GM18502 (cell line): Measurements from ENCODE around the gene SLC16A12.

ENCODE experiments used
- ATAC-seq: cut with Tn5 transposase; IDR thresholded peaks from one replicate; pipeline ENCODE4 v1.9.1; 2021; ENCODE audit warnings: mild to moderate bottlenecking; ENCODE audit not compliant: unreplicated experiment, poor library complexity

SLC16A12 gene

DNA sequence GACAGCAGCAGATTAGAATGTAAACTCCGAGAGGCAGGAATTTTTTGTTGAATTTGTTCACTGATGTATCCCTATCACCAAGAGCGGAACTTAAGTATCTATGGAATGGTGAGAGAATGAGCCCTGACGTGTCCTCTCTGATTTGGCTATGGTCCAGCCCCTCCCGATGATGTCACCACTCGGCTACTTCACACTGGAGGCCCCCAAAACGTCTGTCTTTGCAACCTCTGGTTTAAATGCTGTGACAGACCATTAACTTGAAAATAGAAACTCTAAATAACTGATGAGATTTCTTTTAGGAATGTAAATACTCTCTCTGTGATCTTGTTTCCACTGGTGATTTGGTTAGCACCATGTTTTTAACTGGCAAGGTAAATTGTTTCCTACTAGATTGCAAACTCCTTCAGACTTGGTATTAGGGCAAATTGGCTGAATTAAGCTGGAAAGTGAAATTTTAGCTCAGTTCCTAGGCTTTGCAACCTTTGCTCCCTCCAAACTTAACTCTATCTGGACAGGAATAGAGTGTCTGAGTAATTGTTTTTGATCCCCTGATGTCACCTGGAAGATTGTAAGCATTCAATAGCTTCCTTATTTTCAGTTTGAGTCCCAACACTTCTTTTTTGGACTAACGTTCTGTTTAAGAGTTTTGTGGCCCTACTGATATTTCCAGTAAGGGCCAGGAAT, 19.1 kb downstream of the SLC16A12 start:
- ATAC-seq = no peak

DNA sequence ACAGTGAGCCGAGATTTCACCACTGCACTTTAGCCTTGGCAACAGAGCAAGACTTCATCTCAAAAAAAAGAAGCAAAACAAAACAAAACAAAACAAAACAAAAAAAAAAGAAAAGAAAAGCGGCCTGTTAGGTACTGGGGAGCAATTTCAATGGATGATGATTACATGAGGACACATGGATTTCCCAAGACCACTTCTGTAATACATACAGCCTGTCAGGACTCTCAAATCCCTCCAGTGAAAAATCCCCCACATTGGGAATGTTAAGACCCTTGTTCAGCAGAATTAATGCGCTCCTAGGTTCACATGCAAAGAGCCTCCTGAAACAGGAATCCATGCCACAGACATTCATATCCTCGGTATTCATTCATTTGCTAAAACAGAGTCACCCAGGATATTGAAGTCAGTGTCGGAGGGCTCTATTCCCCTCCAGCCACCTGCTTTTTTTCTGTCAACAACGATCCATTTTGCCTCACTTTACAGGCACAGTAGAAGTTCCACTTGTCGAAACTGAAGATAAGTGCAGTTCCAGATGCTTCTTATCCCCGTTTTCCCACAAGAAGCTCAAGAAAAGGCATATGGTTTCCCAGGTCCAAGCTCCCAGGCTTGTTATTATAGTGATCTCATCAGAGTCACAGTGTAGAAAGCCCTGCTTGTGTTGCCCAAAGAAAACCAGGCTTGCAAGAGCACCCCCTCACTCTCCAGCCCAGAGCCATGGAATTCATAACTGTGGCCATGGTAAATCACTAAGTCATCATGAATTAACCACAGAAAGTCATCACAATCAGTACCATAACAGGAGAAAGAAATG, 20.2 kb downstream of the SLC16A12 start:
- ATAC-seq = no peak

DNA sequence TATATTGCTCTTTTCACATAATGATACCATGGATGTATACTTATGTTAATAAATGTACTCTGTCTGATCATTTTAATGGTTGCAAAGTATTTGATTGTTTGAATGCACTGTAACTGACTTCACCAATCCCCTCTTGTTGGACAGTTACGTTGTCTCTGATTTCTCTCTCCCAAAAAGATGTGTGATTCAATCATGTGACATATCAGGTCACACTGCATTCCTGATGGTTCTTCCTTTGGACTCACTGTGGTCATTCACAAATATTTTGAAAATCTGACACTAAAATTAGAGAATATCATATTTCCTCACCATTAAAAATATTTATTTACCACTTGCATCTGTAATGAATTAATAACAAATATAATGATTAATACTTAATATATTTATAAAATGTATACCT, 22.2 kb downstream of the SLC16A12 start:
- ATAC-seq = no peak

DNA sequence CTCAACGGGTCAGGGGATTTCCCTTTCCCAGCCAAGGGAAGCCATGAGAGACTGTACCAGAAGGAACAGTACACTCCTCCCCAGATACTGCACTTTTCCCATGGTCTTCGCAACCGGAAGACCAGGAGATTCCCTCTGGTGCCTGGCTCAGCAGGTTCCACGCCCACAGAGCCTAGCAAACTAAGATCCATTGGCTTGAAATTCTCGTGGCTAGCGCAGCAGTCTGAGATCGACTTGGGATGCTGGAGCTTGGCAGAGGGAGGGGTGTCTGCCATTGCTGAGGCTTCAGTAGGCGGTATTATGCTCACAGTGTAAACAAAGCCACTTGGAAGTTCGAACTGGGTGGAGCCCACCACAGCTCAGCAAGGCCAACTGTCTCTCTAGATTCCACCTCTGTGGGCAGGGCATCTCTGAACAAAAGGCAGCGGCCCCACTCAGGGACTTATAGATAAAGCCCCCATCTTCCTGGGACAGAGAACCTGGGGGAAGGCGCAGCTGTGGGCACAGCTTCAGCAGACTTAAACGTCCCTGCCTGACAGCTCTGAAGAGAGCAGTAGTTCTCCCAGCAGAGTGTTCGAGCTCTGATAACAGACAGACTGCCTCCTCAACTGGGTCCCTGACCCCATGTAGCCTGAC, 29.6 kb downstream of the SLC16A12 start:
- no peak for ATAC-seq

DNA sequence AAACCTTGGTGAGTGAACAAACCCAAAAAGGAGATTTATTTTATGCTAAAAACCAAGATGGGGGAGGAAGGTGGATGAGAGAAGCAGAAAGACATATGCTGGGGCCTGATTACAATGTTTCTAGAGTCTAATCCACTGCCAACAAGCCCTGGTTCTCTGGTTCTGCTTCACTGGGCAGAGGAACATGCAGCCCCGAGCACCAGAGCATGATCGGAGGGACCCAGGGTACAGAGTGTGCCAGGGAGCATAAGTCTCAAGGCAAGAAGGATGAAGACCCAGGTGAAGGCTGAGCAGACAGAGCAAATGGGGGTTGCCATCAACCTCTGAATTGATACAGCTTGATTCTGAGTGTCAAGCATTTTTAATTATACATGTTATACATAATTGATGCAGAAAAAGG, 30.7 kb downstream of the SLC16A12 start:
- ATAC-seq = no peak

DNA sequence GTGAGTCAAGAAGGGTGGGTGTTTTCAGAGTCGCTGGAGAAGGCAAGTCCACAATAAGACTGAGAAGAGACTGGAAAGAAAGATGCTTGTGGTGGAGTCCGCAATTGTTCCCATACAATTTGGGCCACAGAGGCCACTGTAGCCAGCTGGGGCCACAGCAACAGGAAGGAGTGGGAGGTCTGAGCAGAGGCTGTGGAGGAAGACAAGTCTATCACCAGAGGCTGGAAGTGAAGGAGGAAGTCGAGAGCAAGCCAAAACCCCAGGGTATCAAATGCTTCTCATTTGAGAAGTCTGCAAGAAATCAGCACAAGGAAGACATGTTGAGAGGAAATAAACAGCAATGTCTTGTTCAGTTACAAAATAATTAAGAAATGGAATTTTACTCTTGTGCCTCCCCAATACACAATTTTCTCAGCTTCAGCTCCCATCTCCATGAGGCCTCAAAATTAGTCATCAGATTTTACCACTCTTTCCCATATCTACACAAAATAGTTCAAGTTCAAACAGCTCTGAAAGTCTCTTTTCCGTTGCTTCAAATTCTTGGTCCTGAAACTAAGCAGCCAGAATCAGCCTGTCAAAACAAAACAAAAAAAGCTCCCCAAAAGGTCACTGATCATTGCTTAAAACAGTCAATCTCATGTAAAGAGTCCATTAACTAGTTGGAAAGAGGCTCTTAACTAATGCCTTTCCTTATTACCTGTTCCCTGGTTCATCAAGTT, 31.6 kb downstream of the SLC16A12 start:
- no peak for ATAC-seq

DNA sequence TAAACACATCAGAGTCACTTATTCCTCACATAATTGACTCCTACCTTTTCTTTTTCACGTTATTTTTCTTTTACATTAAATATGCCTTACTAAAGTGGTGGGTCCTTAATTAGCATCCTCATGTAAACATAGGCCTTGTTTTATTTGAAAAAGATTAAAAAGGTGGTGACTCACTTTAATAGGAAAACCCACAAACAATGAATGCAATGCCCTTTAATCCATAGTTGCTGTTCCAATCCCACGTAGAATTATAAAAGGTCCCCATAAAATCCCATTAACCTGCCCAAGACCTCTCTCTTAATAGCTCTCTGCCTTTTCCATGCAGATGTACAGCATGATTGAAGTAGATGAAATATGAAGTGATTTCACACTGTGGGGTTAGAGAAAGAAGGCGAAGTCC, 32.2 kb downstream of the SLC16A12 start:
- ATAC-seq = no peak

DNA sequence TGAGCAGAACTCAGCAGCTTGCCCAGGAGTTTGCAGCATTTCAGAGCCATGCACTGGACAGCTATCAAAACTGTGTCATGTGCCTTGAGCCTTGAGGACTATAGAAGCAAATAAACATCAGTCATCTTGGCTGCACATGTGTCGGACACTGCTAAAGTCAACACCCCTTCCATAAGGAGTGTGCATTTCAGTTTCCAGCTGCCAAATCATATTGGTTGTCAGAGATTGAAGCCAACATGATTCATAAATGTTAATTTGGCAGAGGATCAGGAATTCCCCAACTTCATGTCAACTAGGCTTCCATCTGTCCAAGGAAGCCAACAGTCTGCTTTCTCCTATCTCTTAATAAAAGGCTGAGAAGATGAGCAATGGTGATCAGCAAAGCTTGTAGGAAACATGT, 32.8 kb downstream of the SLC16A12 start:
- no peak for ATAC-seq

DNA sequence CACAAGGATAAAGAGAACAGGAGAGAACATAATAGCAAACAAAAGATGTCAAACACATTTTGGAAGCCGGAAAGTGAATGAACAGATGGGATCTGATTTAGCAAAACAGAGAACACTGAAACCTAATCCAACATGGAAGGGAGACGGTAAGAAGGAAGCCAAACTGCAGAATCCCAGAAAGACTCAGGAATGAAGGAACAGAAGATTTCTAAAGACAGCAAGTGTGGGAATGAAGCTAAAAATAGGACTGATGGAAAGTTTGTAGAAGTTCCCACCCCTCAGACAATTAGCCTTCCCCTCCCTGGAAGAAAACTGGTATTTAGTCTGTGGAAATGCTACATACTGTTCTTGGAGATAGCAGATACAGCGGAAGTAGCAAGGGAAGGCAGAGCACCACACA, 40.8 kb downstream of the SLC16A12 start:
- no peak for ATAC-seq

DNA sequence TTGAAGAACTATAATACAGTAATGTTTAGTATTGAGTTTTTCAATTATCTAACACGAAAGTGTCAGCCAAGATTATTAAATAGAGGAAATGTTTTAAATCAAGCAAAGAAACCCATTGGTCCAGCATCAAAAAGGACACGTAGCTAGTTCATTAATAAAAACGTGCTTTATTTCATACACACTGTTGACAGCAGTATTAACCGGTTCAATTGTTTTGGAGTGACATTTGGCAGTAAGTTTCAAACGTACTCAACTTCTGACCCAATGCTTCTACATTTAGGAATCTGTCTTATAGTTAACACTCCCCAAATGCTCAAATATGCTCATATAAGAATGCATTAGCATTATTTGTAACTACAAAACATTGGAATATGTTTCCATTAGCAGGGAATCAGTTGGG, 41.3 kb downstream of the SLC16A12 start:
- no peak for ATAC-seq

DNA sequence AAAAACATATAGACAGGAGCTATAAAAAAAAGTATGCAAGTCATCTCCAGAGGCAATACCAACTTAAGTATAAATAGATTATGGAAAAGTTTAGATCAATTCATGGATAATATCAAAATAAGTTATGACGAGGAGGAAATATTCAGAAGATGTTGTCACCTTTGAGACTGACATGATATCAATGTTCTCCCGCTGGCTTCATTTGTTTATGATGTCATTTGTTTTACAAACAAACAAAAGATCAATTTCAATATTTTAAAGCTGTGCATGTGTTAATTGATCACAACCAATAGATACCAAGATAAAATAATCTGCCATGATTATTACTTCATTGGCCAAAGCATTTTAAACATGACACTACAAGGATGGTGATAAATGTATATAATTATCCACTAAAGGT, 43.5 kb downstream of the SLC16A12 start:
- ATAC-seq = no peak

DNA sequence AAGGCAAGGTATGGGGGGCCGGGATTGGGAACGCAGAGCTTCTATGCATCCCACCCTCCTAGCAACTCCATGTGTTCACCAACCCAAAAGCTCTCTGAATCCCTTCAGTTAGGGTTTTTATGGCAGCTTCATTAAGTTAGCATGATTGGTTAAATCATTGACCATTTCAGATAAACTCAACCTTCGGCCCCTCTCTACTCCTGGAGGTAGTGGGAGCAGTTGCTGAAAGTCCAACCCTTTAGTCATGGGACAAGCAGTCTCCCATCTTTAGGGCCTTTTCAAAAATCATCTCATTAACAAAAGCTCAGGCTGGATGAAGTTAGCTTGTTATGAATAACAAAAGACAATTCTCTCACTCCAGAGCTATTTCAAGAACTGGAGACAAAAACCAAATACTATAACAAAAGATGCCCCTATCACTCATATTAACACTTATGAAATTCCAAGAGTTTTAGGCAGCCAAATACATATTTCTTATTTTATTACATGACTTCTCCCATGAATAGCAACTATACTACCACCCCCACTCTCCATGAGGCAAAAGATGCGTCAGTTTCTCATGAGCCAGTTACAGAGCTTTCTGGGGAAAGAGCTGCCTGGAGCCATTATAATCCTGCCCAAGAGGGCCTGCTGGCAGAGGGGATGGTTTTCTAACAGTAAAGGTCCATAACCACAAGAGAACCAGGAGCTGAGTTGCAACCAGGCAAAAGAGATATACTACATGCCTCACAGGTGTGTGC, 44.6 kb downstream of the SLC16A12 start:
- ATAC-seq = no peak

DNA sequence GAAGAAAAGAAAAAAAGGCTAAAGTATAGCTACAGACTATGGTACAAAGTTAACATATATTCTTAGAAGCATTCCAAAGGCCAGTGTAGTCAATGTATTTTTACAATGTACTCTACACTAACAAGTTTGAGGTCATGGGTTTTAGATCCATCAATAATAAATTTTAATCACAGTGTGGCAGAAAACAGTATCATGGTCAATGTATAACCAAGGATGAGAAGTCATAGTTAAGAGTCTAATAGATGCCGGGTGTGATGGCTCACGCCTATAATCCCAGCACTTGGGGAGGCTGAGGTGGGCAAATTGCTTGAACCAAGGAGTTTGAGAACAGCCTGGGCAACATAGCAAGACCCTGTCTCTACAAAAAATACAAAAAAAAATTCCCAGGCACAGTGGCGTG, 53.1 kb downstream of the SLC16A12 start:
- ATAC-seq = no peak

DNA sequence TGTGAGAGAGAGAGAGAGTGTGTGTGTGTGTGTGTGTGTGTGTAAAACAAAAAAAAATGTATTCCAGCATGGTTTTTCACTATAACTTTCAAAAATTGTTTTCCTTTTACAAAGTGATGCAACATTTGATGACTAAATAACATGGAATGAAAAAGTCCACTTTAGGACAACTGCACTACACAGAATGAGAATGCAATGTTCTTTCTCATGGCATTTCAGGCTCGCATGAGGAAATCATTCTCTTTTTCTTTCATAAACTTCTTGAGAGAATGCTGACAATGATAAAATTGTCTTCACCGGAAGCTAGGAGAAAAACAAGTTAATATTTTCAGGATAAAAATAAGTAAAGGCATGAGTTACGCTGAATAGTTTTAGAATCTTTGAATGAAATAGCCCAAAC, 53.7 kb downstream of the SLC16A12 start:
- no peak for ATAC-seq

DNA sequence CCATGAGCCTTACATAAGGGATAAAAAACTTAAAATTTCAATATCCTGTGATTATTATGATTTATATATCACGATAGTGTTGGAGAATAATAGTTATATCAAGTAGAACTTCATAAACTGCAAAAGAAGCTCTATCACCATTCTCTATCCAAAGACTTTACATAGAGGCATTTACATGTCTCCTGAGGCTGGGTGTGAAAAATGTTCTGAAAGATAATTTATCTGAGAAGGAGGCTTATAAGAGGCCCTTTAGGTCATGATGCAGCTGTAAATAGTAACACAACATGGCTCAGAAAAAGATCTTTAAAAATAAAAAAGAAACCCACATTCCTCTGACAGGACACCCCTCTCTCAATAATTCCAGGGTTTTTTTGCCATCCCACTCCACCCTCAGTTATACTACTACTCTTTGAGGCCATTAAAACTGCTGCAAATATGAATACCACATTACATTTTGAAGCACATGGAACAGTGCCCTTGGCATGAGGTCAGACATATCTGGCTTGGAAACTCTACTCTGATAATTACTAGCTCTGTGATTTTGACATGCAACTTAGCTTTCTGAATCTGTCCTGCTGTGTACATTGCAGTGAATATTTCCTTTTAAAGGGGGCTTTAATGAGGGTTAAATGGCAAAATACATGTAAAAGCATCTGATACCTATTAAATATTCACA, 55.5 kb downstream of the SLC16A12 start:
- no peak for ATAC-seq

DNA sequence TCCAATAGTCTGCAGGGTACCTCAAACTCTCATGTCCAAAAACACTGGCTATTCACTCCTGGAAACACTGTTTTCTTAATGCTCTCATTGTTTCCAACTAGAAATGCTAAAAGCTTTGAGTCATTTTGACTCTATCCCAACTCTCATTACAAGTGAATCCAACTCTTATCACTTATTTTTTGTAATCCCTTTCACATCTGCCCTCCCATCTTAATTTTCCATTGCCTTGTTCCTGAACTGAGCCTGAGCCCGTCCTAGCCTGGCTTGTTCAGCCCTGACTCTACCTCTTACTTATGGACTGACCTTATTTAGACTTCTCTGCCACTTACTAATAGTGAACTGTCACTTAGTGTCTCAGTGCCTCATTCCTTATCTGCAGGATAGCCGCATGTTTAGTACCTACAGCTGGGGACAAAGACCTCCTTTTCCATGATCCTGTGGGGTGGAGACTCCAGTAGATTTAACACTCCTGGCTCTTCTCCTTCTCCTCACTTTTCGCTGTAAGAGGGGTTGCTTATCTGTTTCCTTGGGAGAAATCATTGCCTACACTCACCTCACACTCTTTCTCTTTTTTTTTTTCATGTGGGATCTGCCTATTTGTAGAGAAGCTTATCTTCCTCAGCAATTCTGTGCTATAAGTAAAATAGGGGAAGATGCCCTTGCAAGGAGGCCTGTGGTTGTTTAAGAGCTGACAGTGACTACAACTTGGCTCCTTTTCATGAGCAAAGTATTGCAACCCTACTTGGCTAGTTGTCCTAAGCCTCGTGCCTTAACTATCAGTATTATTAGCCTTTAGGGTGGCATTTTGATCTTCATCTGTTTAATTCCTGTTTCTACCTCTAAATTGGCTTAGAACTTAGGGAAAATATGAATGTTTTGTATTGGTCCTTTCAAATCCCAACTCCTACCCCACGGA, 56.4 kb downstream of the SLC16A12 start:
- no peak for ATAC-seq

DNA sequence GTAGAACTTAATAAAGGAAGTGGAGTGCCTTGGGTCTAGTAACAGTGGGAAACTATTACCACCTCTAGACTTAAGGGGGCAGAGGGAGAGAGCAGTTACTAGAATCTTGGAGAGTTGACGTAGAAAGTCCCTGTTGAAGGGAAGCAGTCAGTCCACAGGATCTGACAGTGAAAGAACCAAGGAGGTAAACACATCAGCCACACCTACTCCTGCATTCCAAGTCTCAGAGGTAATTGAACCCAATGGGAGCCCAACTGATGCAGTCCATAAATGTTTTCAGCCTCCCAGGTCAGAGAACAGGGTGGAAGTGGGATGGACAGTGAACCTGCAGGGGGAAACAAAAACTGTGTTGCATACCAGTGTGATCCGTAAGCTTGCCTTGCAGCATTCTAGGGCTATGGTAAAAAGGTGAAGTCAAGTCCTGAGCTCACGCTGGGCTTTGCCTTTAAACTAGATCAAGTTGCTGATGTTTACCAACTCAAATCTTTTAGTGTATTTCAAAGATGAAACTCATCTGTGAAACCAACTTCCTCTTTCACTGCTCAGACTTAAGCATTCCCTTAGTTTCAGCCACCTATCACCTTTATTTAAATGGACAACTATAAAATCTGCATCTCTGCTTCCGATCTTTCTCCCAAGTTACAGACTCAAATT, 57.2 kb downstream of the SLC16A12 start:
- no peak for ATAC-seq

DNA sequence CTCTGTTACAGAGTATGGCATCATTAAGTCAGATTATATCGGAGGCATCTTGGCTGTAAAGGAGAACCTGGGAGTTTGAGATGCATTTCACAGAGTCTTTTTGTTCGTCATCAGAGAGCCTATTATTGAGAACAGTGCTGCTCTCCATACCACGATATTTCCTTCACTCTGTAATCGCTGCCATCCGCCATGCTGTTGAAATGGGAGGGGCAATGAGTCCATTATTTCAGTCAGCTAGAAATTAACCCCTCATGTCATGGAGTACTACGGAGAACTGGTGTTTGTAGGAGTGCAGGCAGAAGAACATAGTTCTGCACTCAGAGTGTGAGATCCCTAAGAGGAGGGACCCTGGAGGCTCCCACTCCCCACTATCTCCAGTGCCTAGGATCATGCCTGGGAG, 59.2 kb downstream of the SLC16A12 start:
- no peak for ATAC-seq
